GM12878 (cell line): ENCODE measurements around the gene GNB3. TPM values are rescaled to one million over a fixed set of nuclear protein-coding genes. Genes with fewer than 3 reads are reported as not detected.

Experiments
- JUNB ChIP-seq: IDR thresholded peaks from 2 replicates; pipeline ENCODE4 v1.6.1; 2016; ENCODE audit warnings: antibody characterized with exemption, mild to moderate bottlenecking
- MTA3 ChIP-seq: IDR thresholded peaks from 2 replicates; pipeline ENCODE4 v1.6.1; 2012; ENCODE audit warnings: low read length, inconsistent platforms, borderline replicate concordance
- PAX5 ChIP-seq: IDR thresholded peaks from 2 replicates; pipeline ENCODE4 v1.6.1; 2011; ENCODE audit warnings: low read depth, low read length, borderline replicate concordance
- POU2F2 ChIP-seq: IDR thresholded peaks from 3 replicates; pipeline ENCODE4 v1.6.1; 2011; ENCODE audit warnings: low read depth, mild to moderate bottlenecking, low read length, borderline replicate concordance
- RELA ChIP-seq: fragments of 450-650 bp; IDR thresholded peaks from 2 replicates; pipeline ENCODE4 v1.8.0; 2014; ENCODE audit warnings: borderline replicate concordance; ENCODE audit not compliant: partially characterized antibody
- SP1 ChIP-seq: IDR thresholded peaks from one replicate; pipeline ENCODE4 v1.6.1; 2011; ENCODE audit warnings: low read depth, low read length
- ZNF207 ChIP-seq: fragments of 450-650 bp; IDR thresholded peaks from 2 replicates; pipeline ENCODE4 v1.6.1; 2014; ENCODE audit warnings: antibody characterized with exemption, mild to moderate bottlenecking, borderline replicate concordance
- polyA plus RNA-seq, 11 experiments: library from polyadenylated mRNA; depleted of rRNA in 4 of 11; unstranded in 6 of 11; stranded (reverse) in 5 of 11; fragments of >200 nt; fragmentation: Nextera tagmentation in 4 of 11; fragmentation: Illumina TruSeq in 1 of 11; extraction: Ambion mirVana in 4 of 11; extraction: Trizol in 1 of 11; gene quantifications; 1 replicate in 1 of 11; 2 replicates in 10 of 11; pipeline versions ENCODE4 v1.2.1 to v1.2.3, GENCODE V29; 2011 to 2016; ENCODE audit warnings: inconsistent platforms in 2 of 11, missing spikeins in 2 of 11, low read depth in 1 of 11
- total RNA-seq, 4 experiments: library from RNA; depleted of rRNA in 3 of 4; stranded (reverse); fragments of >200 nt in 3 of 4; fragmentation: Illumina TruSeq in 1 of 4; extraction: Trizol in 1 of 4; gene quantifications; 2 replicates each; pipeline versions ENCODE4 v1.2.1 to v1.2.3, GENCODE V29; 2013 to 2021
- TF ChIP-seq, protein P1 (sequence below): fragments of 450-650 bp; formaldehyde crosslinking; IDR thresholded peaks from 2 replicates; pipeline ENCODE4 v1.4.0; 2022; ENCODE audit warnings: mild to moderate bottlenecking, moderate library complexity
- TF ChIP-seq, protein P2 (sequence below): fragments of 450-650 bp; IDR thresholded peaks from 2 replicates; pipeline ENCODE4 v1.6.1; 2014; ENCODE audit warnings: mild to moderate bottlenecking
- TF ChIP-seq, protein P3 (sequence below): fragments of 450-650 bp; IDR thresholded peaks from 2 replicates; pipeline ENCODE4 v1.6.1; 2018; ENCODE audit warnings: mild to moderate bottlenecking, low read depth, moderate library complexity; ENCODE audit not compliant: partially characterized antibody

GNB3 gene
- total and polyA plus RNA-seq, 10 of the 15 experiments (the other 5 are each of a cell fraction or from before 2014, with no cell fraction given) = 0.05 to 1.1 (median 0.36) TPM

DNA sequence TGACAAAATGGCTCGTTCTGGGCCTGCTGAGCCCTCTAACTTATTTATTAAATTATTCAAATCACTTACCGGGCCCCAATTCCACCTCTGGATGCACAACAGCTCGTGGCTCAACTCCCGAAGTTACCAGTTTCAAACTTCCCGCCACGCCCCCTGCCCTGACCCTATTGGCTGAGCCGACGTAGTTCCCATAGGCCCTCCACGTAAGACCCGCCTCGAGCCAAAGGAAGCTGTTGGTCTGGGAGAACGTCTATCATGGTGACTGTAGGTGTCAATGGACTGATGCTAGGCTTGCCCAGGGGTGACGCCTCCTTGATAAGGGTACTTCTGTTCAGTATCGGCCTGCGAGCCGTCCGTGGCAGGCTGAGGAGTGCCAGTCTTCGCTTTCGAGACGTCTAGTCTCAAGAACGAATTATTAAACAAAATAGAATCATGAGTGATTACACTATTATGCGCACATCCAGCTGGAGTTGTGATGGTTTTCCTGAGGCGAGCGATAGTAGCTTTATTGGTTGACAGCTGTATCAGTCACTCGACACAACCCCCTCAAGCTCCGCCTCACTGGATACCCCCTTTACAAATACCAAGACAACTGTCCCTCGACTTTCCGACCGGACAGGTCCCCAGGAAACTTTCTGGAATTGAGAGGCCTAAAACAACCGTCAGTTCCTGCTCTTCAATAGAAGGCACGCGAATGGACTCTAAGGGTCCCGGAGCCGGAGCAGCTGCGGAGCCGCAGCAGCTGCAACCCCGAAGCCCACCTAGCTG lies 10.6 kb downstream of the GNB3 start, which contains the start of gene CDCA3 (continued):
- TF ChIP-seq, protein P1, sequence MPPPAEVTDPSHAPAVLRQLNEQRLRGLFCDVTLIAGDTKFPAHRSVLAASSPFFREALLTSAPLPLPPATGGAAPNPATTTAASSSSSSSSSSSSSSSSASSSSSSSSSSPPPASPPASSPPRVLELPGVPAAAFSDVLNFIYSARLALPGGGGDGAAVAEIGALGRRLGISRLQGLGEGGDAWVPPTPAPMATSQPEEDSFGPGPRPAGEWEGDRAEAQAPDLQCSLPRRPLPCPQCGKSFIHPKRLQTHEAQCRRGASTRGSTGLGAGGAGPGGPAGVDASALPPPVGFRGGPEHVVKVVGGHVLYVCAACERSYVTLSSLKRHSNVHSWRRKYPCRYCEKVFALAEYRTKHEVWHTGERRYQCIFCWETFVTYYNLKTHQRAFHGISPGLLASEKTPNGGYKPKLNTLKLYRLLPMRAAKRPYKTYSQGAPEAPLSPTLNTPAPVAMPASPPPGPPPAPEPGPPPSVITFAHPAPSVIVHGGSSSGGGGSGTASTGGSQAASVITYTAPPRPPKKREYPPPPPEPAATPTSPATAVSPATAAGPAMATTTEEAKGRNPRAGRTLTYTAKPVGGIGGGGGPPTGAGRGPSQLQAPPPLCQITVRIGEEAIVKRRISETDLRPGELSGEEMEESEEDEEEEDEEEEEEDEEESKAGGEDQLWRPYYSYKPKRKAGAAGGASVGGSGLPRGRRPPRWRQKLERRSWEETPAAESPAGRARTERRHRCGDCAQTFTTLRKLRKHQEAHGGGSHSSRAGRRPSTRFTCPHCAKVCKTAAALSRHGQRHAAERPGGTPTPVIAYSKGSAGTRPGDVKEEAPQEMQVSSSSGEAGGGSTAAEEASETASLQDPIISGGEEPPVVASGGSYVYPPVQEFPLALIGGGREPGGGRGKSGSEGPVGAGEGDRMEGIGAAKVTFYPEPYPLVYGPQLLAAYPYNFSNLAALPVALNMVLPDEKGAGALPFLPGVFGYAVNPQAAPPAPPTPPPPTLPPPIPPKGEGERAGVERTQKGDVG (CRISPR knock-in tag) = no peak
- TF ChIP-seq, protein P2, sequence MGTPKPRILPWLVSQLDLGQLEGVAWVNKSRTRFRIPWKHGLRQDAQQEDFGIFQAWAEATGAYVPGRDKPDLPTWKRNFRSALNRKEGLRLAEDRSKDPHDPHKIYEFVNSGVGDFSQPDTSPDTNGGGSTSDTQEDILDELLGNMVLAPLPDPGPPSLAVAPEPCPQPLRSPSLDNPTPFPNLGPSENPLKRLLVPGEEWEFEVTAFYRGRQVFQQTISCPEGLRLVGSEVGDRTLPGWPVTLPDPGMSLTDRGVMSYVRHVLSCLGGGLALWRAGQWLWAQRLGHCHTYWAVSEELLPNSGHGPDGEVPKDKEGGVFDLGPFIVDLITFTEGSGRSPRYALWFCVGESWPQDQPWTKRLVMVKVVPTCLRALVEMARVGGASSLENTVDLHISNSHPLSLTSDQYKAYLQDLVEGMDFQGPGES = peak; percentile 95
- TF ChIP-seq ZNF207 (no peak), RELA (no peak), POU2F2 (peak; percentile 80; the same call in 1 of the 3 replicates), SP1 (peak; percentile 99), PAX5 (peak; percentile 6; the same call in 1 of the 2 replicates), MTA3 (no peak), JUNB (no peak)
- TF ChIP-seq, protein P3, sequence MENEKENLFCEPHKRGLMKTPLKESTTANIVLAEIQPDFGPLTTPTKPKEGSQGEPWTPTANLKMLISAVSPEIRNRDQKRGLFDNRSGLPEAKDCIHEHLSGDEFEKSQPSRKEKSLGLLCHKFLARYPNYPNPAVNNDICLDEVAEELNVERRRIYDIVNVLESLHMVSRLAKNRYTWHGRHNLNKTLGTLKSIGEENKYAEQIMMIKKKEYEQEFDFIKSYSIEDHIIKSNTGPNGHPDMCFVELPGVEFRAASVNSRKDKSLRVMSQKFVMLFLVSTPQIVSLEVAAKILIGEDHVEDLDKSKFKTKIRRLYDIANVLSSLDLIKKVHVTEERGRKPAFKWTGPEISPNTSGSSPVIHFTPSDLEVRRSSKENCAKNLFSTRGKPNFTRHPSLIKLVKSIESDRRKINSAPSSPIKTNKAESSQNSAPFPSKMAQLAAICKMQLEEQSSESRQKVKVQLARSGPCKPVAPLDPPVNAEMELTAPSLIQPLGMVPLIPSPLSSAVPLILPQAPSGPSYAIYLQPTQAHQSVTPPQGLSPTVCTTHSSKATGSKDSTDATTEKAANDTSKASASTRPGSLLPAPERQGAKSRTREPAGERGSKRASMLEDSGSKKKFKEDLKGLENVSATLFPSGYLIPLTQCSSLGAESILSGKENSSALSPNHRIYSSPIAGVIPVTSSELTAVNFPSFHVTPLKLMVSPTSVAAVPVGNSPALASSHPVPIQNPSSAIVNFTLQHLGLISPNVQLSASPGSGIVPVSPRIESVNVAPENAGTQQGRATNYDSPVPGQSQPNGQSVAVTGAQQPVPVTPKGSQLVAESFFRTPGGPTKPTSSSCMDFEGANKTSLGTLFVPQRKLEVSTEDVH = peak; percentile 77
